Adrenal gland (tissue), 5 donors: ENCODE data around the gene NAIF1.
"Not testable (repeated sequence)": the region's sequence is repeated elsewhere in the genome, so short reads cannot be mapped to it uniquely, and the experiment has no call there.

Source experiments
- CTCF ChIP-seq, 6 experiments: fragments of 450-650 bp in 4 of 6; fragments of 200-600 bp in 2 of 6; sonication (generic) in 1 of 6; IDR thresholded peaks; 1 replicate in 5 of 6; 2 replicates in 1 of 6; pipeline versions ENCODE4 v1.5.1 to v1.8.0; 2016 to 2021; ENCODE audit warnings: antibody characterized with exemption in 6 of 6, mild to moderate bottlenecking in 2 of 6, moderate library complexity in 1 of 6
- POLR2A ChIP-seq, 2 donors: fragments of 450-650 bp; IDR thresholded peaks; one replicate each; pipeline ENCODE4 v1.6.1; 2017; ENCODE audit warnings: antibody characterized with exemption in 2 of 2, mild to moderate bottlenecking in 2 of 2, moderate library complexity in 1 of 2
- donor health status: DM: no; HTN: no; CAD: no.

DNA sequence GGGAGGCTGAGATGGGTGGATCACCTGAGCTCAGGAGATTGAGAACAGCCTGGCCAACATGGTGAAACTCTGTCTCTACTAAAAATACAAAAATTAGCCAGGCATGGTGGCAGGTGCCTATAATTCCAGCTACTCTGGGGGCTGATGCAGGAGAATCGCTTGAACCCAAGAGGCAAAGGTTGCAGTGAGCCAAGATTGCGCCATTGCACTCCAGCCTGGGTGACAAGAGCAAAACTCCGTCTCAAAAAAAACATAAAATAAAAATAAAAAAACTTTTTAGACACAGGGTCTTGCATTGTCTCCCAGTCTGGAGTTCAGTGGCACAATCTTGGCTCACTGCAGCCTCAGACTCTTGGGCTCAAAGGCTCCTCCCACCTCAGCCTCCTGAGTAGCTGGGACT lies 30.6 kb downstream of the NAIF1 start:
- not testable (repeated sequence) for TF ChIP-seq CTCF, POLR2A (IDR thresholded peaks at IDR 0.05)
